Hematopoietic multipotent progenitor cell treated with erythropoietin and hydrocortisone succinate and interleukin-3 and kit ligand, for 8 days (in vitro differentiated cells): ENCODE measurements around the gene PSRC1.

ENCODE experiments used
- DNase-seq: peaks from one replicate; pipeline ENCODE4 v3.0.0-alpha.2; 2015

PSRC1 gene

GRCh38 chr1:109271458-109271857 lies 11.5 kb downstream of the PSRC1 start:
- DNase-seq = no peak

DNA sequence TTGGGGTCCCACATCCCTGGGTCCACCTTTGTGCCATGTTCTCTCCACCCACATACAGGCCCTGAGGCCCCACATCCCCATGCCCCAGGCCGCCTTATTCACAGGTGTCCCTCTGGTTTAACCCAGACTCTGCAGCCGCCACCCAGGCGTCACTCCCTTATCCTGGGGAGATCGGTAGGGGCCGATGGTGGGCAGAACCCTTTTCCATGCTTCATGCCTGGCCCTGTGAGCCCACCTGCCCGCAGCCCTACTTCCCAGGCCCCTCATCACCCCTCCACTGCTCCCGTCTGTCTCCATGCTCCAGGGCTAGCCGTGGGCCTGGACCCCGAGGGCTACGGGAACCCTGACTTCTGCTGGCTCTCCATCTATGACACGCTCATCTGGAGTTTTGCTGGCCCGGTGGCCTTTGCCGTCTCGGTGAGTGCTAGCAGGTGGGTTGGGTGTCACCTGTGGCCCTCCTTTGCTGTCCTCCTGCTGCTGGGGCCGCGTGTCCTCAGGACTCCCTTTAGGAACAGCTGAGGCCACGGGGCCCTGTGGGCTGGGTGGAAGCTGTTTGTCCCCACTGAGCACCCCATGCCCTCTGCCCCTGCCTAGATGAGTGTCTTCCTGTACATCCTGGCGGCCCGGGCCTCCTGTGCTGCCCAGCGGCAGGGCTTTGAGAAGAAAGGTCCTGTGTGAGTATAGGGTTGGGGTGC lies 12.2 kb downstream of the PSRC1 start:
- DNase-seq = no peak

DNA sequence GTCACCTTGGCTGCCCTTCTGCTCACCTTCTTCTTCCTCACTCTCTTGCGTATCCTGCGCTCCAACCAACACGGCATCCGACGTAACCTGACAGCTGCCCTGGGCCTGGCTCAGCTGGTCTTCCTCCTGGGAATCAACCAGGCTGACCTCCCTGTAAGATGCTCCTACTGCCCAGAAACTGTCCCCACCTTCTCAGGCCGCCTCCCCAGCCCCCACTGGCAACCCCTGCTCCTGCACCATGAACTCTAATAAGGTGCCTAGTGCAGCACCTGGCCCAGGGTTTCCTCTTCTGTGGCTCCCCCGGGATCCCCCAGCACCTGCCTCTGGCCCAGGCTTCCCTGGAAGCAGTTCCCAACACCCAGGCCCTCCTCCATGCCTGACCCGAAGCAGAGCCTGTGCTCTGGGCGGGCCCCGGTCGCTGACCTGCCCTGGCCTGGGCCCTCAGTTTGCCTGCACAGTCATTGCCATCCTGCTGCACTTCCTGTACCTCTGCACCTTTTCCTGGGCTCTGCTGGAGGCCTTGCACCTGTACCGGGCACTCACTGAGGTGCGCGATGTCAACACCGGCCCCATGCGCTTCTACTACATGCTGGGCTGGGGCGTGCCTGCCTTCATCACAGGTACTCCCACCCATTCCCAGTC lies 12.8 kb downstream of the PSRC1 start:
- no peak for DNase-seq

GRCh38 chr1:109269212-109269980 lies 13.5 kb downstream of the PSRC1 start:
- DNase-seq = no peak

GRCh38 chr1:109268431-109269211 lies 14.3 kb downstream of the PSRC1 start:
- no peak for DNase-seq

- DNase-seq = no peak
Measured at GRCh38 chr1:109267743-109268300, 15.1 kb downstream of the PSRC1 start.

- no peak for DNase-seq
Measured at GRCh38 chr1:109266965-109267364, 16.0 kb downstream of the PSRC1 start.

DNA sequence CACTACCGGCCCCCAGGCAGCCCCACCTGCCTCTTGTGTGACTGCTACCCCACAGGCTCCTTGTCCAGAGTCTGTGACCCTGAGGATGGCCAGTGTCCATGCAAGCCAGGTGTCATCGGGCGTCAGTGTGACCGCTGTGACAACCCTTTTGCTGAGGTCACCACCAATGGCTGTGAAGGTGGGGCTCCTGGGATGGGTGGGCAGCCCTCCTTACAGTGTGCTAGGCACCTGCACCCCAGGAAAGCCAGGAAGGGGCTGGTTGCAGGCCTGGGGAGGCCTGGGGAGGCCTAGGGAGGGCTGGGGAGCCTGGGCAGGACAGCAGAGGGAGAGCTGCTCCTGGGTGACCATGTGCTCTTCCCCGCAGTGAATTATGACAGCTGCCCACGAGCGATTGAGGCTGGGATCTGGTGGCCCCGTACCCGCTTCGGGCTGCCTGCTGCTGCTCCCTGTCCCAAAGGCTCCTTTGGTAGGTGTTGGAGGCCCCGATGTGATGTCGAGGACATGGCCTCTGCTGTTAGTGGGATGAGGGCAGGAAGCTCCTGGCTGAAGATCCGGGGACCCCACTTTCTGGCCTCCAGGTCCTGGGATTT lies 17.1 kb downstream of the PSRC1 start:
- DNase-seq = no peak

DNA sequence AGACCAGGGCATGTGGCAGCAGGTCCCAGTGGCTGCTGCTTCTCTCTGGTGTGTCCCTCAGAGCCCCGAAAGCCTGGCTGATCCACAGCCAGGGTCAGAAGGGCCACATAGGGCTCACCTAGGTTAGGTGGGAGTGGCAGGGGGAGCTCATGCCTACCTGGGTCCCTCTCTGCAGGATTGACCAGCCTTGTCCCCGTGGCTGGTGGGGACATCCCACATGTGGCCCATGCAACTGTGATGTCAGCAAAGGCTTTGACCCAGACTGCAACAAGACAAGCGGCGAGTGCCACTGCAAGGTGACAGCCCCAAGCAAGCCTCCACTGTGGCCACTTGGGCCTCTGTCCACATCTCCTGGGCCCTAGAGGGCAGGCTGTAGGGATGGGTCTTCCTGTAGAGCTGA lies 17.9 kb downstream of the PSRC1 start:
- no peak for DNase-seq

DNA sequence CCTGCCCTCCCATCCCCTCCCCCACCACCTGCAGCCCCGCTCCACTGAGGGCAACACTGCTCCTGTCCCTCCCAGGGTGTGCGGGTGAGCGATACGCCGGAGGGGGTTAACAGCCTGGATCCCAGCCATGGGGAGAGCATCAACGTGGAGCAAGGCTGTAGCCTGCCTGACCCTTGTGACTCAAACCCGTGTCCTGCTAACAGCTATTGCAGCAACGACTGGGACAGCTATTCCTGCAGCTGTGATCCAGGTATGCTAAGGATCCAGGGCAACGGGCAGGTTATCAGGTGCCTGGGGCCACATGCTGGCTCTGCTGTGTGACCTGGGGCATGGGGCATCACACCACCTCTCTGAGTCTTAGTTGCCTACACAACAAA lies 18.6 kb downstream of the PSRC1 start:
- no peak for DNase-seq

GRCh38 chr1:109263597-109264378 lies 19.2 kb downstream of the PSRC1 start:
- peak; percentile 67 for DNase-seq

GRCh38 chr1:109263234-109263596 lies 19.7 kb downstream of the PSRC1 start:
- no peak for DNase-seq

- DNase-seq = no peak
Measured at GRCh38 chr1:109262231-109263055, 20.5 kb downstream of the PSRC1 start.

GRCh38 chr1:109261578-109261977 lies 21.4 kb downstream of the PSRC1 start:
- DNase-seq = no peak

GRCh38 chr1:109261006-109261405 lies 21.9 kb downstream of the PSRC1 start:
- DNase-seq = no peak

DNA sequence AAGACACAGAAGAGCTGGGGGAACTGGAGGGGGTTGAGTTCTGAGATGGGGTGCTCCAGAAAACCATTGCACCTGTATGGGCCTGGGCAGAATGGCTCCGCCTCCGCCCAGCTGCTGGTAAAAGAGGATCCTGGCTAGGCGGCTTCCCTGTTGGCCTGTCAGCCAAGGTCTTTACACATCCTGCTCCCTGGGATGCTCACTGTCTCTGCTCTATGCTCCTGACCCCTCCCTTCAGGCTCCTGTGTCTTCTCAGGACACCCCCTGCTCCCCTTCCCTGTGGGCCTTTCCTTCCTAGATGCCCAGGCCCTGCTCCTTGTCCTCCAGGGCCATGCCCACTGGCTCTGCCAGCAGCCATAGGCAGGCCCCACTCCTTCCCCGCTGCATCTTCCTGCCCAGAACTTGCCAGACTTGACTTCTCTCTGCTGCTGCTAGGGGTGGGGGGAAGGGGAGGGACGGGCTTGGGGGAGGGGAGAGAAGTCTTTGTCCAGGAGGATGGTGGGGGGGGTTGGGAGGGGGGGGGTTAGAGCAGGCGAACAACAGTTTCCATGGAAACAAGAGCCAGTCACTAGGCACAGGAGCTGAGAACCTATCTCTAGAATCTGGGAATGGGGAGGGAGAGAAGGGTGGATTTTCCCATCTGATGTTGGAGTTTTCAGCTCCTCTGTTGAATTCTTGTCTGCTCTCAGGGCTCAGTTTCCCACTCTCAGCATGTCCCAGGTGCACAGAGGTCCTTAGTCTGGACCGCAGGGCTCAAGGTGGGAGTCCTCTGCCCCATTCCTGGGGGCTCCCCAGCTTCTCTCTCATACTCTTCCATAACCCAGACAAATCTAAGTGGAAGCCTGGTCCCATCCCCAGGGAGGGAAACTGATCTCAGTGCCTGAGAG lies 23.0 kb downstream of the PSRC1 start:
- no peak for DNase-seq

GRCh38 chr1:109258481-109259466 lies 24.2 kb downstream of the PSRC1 start:
- no peak for DNase-seq

DNA sequence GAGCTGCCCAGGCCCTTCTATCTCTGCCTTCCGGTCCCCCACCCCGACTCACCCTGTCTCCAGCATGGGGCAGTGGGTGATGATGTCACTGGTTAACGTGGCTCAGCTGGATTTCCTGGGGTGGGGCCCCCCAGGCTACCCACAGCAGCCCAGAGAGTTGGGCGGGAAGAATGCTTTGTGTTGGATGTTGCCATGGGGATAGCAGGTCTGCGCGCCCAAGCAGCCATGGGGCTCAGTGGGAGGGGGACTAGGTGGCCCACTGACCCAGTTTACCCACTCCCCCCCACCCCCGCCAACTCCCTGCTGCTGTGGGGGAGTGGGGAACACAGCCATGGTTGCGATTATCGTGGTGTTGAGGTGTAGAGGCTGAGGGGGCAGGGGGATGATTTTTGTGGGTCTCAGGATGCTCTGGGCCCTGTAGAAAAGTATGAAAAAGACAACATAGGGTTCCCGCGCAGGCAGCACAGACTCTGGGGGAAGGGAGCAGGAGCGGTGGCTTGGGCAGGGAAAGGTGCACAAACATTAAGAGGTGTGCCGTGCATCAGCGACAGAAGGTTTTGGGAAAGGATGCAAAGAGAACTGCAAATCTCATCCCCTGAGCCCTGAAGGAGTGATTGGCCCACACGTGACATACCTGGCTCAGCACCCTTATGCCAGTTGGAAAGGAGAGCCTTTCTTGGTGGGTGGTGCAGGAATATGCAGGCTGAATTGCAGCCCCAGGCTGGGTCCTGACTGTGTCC lies 25.1 kb downstream of the PSRC1 start:
- DNase-seq = no peak
